GM12878 (cell line): Measurements from ENCODE around the gene HERPUD1. TPM values are rescaled to one million over a fixed set of nuclear protein-coding genes. Genes with fewer than 3 reads are reported as not detected.

Experiments
- ATAC-seq: fragments of 200-7000 bp; cut with Tn5 transposase; 3 replicates; pipeline ENCODE4 v1.9.1; 2020; ENCODE audit warnings: mild to moderate bottlenecking, moderate library complexity
- BruUV-seq: library from RNA; stranded (reverse); fragments of 400-500 nt; replicated peaks from 2 replicates; lab custom pipeline; 2021; lab: Mats Ljungman, UMichigan
- CTCF ChIA-PET: fragments of 300-600 bp; sonication (Branson Sonifier 250); formaldehyde crosslinking; extraction: SDS; loops from one replicate; lab custom pipeline; 2021; ENCODE audit warnings: inconsistent platforms; lab: Yijun Ruan, JAX
- POLR2A ChIA-PET: fragments of 350-600 bp; formaldehyde crosslinking; extraction: SDS; loops from one replicate; lab custom pipeline; 2021; ENCODE audit warnings: inconsistent platforms; lab: Charles Lee
- RAD21 ChIA-PET: fragments of 300-600 bp; sonication (Branson Sonifier 250); formaldehyde crosslinking; loops from one replicate; lab custom pipeline; 2023; ENCODE audit warnings: antibody characterized with exemption; ENCODE audit not compliant: unreplicated experiment; lab: Charles Lee
- SMC1A ChIA-PET: fragments of 300-600 bp; sonication (Branson Sonifier 250); formaldehyde crosslinking; loops from one replicate; lab custom pipeline; 2023; ENCODE audit not compliant: unreplicated experiment, uncharacterized antibody; lab: Charles Lee
- DNase-seq: peaks from one replicate; pipeline ENCODE4 v3.0.0-alpha.2; 2011; ENCODE audit warnings: low read depth, low spot score
- FAIRE-seq: peaks from 3 replicates; lab custom pipeline; 2011; peaks lifted over from hg19 to GRCh38; lab: Jason Lieb, UNC
- H2AFZ ChIP-seq: 2 replicates; pipeline ENCODE4 v1.6.0; 2011; ENCODE audit warnings: low read depth, low read length, control low read depth; ENCODE audit not compliant: control insufficient read depth
- H3K27ac ChIP-seq: 2 replicates; pipeline ENCODE4 v1.5.1; 2011; ENCODE audit warnings: control low read depth; ENCODE audit not compliant: control insufficient read depth, insufficient read depth
- H3K27me3 ChIP-seq, 2 experiments: replicated peaks in 1 of 2; 2 replicates each; pipeline versions ENCODE4 v1.6.0 to v1.6.1; 2011; ENCODE audit warnings: low read length in 1 of 2; ENCODE audit not compliant: control insufficient read depth in 2 of 2, insufficient read depth in 2 of 2
- H3K36me3 ChIP-seq, 2 experiments: 2 replicates each; pipeline ENCODE4 v1.5.1; 2011; ENCODE audit warnings: low read length in 1 of 2; ENCODE audit not compliant: control insufficient read depth in 2 of 2, insufficient read depth in 2 of 2
- H3K4me1 ChIP-seq: 2 replicates; pipeline ENCODE4 v1.6.1; 2011; ENCODE audit warnings: mild to moderate bottlenecking, low read length, moderate library complexity, mixed read lengths; ENCODE audit not compliant: control insufficient read depth, insufficient read depth
- H3K4me2 ChIP-seq: 2 replicates; pipeline ENCODE4 v1.6.0; 2011; ENCODE audit warnings: control low read depth; ENCODE audit not compliant: control insufficient read depth, insufficient read depth
- H3K4me3 ChIP-seq: fragments of 200-600 bp; sonication (generic); 2 replicates; pipeline ENCODE4 v1.5.1; 2016
- H3K79me2 ChIP-seq: 2 replicates; pipeline ENCODE4 v1.6.0; 2011; ENCODE audit warnings: low read length; ENCODE audit not compliant: control insufficient read depth, insufficient read depth
- H3K9ac ChIP-seq: 2 replicates; pipeline ENCODE4 v1.8.0; 2011; ENCODE audit warnings: low read length, control low read depth, mixed read lengths; ENCODE audit not compliant: control insufficient read depth, insufficient read depth
- H3K9me3 ChIP-seq: replicated peaks from 3 replicates; pipeline ENCODE4 v1.5.1; 2011; ENCODE audit warnings: mild to moderate bottlenecking, low read length; ENCODE audit not compliant: control insufficient read depth, insufficient read depth
- H4K20me1 ChIP-seq: 2 replicates; pipeline ENCODE4 v1.6.0; 2011; ENCODE audit not compliant: control insufficient read depth, insufficient read depth
- CBFB ChIP-seq: IDR thresholded peaks from 2 replicates; pipeline ENCODE4 v1.6.1; 2016; ENCODE audit warnings: antibody characterized with exemption, low read depth
- CREM ChIP-seq: IDR thresholded peaks from 2 replicates; pipeline ENCODE4 v1.6.1; 2014; ENCODE audit warnings: antibody characterized with exemption, low read depth
- MTA2 ChIP-seq: fragments of 450-650 bp; IDR thresholded peaks from 2 replicates; pipeline ENCODE4 v1.6.1; 2016; ENCODE audit warnings: low read depth, mild to moderate bottlenecking, moderate library complexity
- MYB ChIP-seq: fragments of 150-350 bp; IDR thresholded peaks from 2 replicates; pipeline ENCODE4 v1.6.1; 2014; ENCODE audit warnings: mild to moderate bottlenecking, low read depth, low read length, borderline replicate concordance
- PAX5 ChIP-seq: IDR thresholded peaks from 2 replicates; pipeline ENCODE4 v1.6.1; 2011; ENCODE audit warnings: low read depth, low read length, borderline replicate concordance
- PML ChIP-seq: IDR thresholded peaks from 2 replicates; pipeline ENCODE4 v1.6.1; 2012; ENCODE audit warnings: low read length, inconsistent platforms
- POU2F2 ChIP-seq: IDR thresholded peaks from 3 replicates; pipeline ENCODE4 v1.6.1; 2011; ENCODE audit warnings: low read depth, mild to moderate bottlenecking, low read length, borderline replicate concordance
- RAD21 ChIP-seq: IDR thresholded peaks from 2 replicates; pipeline ENCODE4 v1.6.1; 2011; ENCODE audit warnings: mild to moderate bottlenecking, low read depth, low read length, moderate library complexity; ENCODE audit not compliant: insufficient read depth
- ZBED1 ChIP-seq: IDR thresholded peaks from 2 replicates; pipeline ENCODE4 v1.6.1; 2016; ENCODE audit warnings: borderline replicate concordance
- WGBS: methylation state at CpG from one replicate; pipeline ENCODE4 v1.1.6; 2016; ENCODE audit warnings: low lambda C conversion rate; ENCODE audit not compliant: insufficient replicate concordance, insufficient coverage; ENCODE audit errors: missing lambda C conversion rate; 5-methylcytosine and 5-hydroxymethylcytosine counted together
- in situ Hi-C: fragments of 300-500 bp; cut with MboI; formaldehyde crosslinking; loops from 9 replicates; pipeline ENCODE4 v1.14.3; 2018; ENCODE audit warnings: mixed read lengths
- intact Hi-C: fragments of 100-400 bp; cut with micrococcal nuclease; formaldehyde crosslinking; loops from one replicate; pipeline ENCODE4 v1.14.2; 2022; ENCODE audit not compliant: unreplicated experiment
- polyA plus RNA-seq, 11 experiments: library from polyadenylated mRNA; depleted of rRNA in 4 of 11; unstranded in 6 of 11; stranded (reverse) in 5 of 11; fragments of >200 nt; fragmentation: Nextera tagmentation in 4 of 11; fragmentation: Illumina TruSeq in 1 of 11; extraction: Ambion mirVana in 4 of 11; extraction: Trizol in 1 of 11; gene quantifications; 1 replicate in 1 of 11; 2 replicates in 10 of 11; pipeline versions ENCODE4 v1.2.1 to v1.2.3, GENCODE V29; 2011 to 2016; ENCODE audit warnings: inconsistent platforms in 2 of 11, missing spikeins in 2 of 11, low read depth in 1 of 11
- total RNA-seq, 4 experiments: library from RNA; depleted of rRNA in 3 of 4; stranded (reverse); fragments of >200 nt in 3 of 4; fragmentation: Illumina TruSeq in 1 of 4; extraction: Trizol in 1 of 4; gene quantifications; 2 replicates each; pipeline versions ENCODE4 v1.2.1 to v1.2.3, GENCODE V29; 2013 to 2021
- TF ChIP-seq, protein P1 (sequence below): fragments of 150-350 bp; IDR thresholded peaks from 2 replicates; pipeline ENCODE4 v1.6.1; 2014; ENCODE audit warnings: mild to moderate bottlenecking, low read depth, low read length
- TF ChIP-seq, protein P2 (sequence below): fragments of 450-650 bp; IDR thresholded peaks from 2 replicates; pipeline ENCODE4 v1.6.1; 2017; ENCODE audit warnings: mild to moderate bottlenecking, moderate library complexity
- TF ChIP-seq, protein P3 (sequence below): IDR thresholded peaks from 2 replicates; pipeline ENCODE4 v1.6.1; 2011; ENCODE audit warnings: low read depth, mild to moderate bottlenecking, low read length, moderate library complexity, borderline replicate concordance; ENCODE audit errors: extremely low read depth

Gene HERPUD1
- total and polyA plus RNA-seq, 10 of the 15 experiments (the other 5 are each of a cell fraction or from before 2014, with no cell fraction given), result 32.6 to 212 (median 122) TPM

DNA sequence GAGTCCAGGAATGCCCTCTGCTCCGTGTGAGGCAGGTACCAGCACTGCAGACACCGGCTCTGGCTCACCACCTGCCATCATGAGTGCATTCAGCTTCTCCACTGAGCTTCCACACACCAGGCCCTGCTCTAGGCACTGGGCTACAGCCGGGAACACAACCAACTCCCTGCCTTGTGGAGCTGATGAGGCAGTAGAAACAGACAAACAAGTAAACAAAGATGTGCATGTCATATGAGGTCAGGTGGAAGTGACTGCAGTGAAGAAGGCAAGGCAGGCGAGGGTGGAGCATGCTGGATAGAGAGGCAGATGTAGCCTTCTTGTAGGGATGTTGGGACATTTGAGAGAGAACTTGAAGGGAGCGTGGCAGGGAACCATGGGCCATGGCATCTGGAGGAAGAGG lies 62.4 kb downstream of the HERPUD1 start:
- Histone ChIP-seq H3K9me3 (no peaks in the 10 kb centered on the region), H3K27me3 (no peaks in the 10 kb centered on the region), H2AFZ (no peak overlapping the region), H4K20me1 (no peaks in the 10 kb centered on the region), H3K4me2 (0 out of 2 replicates have a peak overlapping the region, but pooled peaks have one; percentile 2), H3K4me1 (peaks cover 14% of the 10 kb centered on the region), H3K36me3 (peaks cover 0 to 3% of the 10 kb centered on the region in 2 experiments; a peak in 1 of 4 replicates), H3K79me2 (peaks cover 88% of the 10 kb centered on the region), H3K27ac (peak overlapping the region; percentile 15), H3K9ac (no peak overlapping the region), H3K4me3 (no peak overlapping the region; the same call in 1 of the 2 replicates)
- ATAC-seq (0 out of 3 replicates have a peak, but pooled peaks have one; percentile 1), DNase-seq (no peak), FAIRE-seq (no peak)
- ChIA-PET POLR2A (interaction anchor here (1.0 to 10.0 kb wide), 4 partner anchors 10 to 46 kb away, joined by 5 to 216 read pairs (median 22); partner anchors contain the start of gene NLRC5), CTCF (interaction anchor here (0.9 to 2.1 kb wide), 3 partner anchors 10 to 48 kb away, joined by 3 to 8 read pairs (median 5); no protein-coding TSS in a partner anchor), RAD21 (interaction anchor here (2.0 to 22.0 kb wide), 3 partner anchors 11 to 29 kb away, joined by 13 to 473 read pairs (median 17); partner anchors contain the start of gene NLRC5), SMC1A (interaction anchor here (0.9 to 6.3 kb wide), 5 partner anchors 11 to 47 kb away, joined by 3 to 60 read pairs (median 9); no protein-coding TSS in a partner anchor)
- WGBS, result 76% methylated on average over 5 of the region's 5 CpGs
- intact Hi-C loops, result no loop called here
- in situ Hi-C loops, result no loop called here
- no TSS peak for BruUV-seq
- TF ChIP-seq ZBED1, result no peak
- TF ChIP-seq CREM, result no peak
- no peak for TF ChIP-seq PML
- TF ChIP-seq CBFB, result no peak
- TF ChIP-seq, protein P1, sequence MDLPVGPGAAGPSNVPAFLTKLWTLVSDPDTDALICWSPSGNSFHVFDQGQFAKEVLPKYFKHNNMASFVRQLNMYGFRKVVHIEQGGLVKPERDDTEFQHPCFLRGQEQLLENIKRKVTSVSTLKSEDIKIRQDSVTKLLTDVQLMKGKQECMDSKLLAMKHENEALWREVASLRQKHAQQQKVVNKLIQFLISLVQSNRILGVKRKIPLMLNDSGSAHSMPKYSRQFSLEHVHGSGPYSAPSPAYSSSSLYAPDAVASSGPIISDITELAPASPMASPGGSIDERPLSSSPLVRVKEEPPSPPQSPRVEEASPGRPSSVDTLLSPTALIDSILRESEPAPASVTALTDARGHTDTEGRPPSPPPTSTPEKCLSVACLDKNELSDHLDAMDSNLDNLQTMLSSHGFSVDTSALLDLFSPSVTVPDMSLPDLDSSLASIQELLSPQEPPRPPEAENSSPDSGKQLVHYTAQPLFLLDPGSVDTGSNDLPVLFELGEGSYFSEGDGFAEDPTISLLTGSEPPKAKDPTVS, result no peak
- TF ChIP-seq PAX5, result no peak
- TF ChIP-seq, protein P2, sequence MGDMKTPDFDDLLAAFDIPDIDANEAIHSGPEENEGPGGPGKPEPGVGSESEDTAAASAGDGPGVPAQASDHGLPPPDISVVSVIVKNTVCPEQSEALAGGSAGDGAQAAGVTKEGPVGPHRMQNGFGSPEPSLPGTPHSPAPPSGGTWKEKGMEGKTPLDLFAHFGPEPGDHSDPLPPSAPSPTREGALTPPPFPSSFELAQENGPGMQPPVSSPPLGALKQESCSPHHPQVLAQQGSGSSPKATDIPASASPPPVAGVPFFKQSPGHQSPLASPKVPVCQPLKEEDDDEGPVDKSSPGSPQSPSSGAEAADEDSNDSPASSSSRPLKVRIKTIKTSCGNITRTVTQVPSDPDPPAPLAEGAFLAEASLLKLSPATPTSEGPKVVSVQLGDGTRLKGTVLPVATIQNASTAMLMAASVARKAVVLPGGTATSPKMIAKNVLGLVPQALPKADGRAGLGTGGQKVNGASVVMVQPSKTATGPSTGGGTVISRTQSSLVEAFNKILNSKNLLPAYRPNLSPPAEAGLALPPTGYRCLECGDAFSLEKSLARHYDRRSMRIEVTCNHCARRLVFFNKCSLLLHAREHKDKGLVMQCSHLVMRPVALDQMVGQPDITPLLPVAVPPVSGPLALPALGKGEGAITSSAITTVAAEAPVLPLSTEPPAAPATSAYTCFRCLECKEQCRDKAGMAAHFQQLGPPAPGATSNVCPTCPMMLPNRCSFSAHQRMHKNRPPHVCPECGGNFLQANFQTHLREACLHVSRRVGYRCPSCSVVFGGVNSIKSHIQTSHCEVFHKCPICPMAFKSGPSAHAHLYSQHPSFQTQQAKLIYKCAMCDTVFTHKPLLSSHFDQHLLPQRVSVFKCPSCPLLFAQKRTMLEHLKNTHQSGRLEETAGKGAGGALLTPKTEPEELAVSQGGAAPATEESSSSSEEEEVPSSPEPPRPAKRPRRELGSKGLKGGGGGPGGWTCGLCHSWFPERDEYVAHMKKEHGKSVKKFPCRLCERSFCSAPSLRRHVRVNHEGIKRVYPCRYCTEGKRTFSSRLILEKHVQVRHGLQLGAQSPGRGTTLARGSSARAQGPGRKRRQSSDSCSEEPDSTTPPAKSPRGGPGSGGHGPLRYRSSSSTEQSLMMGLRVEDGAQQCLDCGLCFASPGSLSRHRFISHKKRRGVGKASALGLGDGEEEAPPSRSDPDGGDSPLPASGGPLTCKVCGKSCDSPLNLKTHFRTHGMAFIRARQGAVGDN, result no peak
- TF ChIP-seq, protein P3, sequence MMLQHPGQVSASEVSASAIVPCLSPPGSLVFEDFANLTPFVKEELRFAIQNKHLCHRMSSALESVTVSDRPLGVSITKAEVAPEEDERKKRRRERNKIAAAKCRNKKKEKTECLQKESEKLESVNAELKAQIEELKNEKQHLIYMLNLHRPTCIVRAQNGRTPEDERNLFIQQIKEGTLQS, result no peak
- TF ChIP-seq POU2F2, result no peak
- TF ChIP-seq MTA2, result no peak
- TF ChIP-seq RAD21, result no peak
- TF ChIP-seq MYB, result no peak
